Measurements from ENCODE around the gene EXOC6B. TPM values are rescaled to one million over a fixed set of nuclear protein-coding genes. Genes with fewer than 3 reads are reported as not detected.

Gene EXOC6B
- total and polyA plus RNA-seq, 2 of the 8 experiments (the other 6 are each of a cell fraction or from before 2014, with no cell fraction given), result 13.5 to 33.0 TPM

DNA sequence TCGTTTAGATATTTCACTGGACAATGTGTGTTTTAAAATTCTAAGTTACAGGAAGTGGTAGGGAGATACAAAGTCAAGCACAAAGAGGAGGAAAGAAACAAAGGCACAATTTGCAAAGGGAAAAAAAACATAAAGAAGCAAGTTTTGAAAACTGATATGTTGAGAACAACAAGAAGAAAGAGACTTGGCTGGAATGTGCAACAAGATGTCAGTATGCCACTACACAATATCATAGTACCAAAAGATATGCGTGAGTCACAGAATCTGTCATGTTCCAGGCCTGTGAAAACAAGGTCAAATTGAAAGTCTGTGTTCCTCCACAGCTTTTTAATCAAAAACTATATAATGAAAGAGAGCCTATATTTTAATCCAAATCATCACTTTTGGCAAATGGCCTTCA, 12.0 kb downstream of the EXOC6B start:
- no peak overlapping the region for H3K4me2 ChIP-seq (ENCODE audit: insufficient read depth in 1 of 2, low read depth in 2 of 2, low read length in 2 of 2)
- TF ChIP-seq SUZ12 (IDR thresholded peaks at IDR 0.05; ENCODE audit: low read length) (no peak), BRCA1 (IDR thresholded peaks at IDR 0.05; ENCODE audit: low read depth, low read length) (no peak), KDM4A (IDR thresholded peaks at IDR 0.05; ENCODE audit: low read depth, low read length, severe bottlenecking) (no peak), KDM5A (IDR thresholded peaks at IDR 0.05; ENCODE audit: low read length) (no peak), SP4 (IDR thresholded peaks at IDR 0.05; ENCODE audit: low read length) (no peak), RXRA (IDR thresholded peaks at IDR 0.05; ENCODE audit: insufficient read depth, low read depth, low read length) (no peak), KDM1A (IDR thresholded peaks at IDR 0.05; ENCODE audit: borderline replicate concordance, low read length) (no peak), POLR2A (IDR thresholded peaks at IDR 0.05; ENCODE audit: control extremely low read depth in 1 of 2, low read depth in 2 of 2, low read length in 2 of 2) (no peak), ASH2L (IDR thresholded peaks at IDR 0.05; ENCODE audit: low read length) (no peak), NANOG (IDR thresholded peaks at IDR 0.05; ENCODE audit: insufficient read depth, low read depth, low read length, poor library complexity, severe bottlenecking) (no peak), JUN (IDR thresholded peaks at IDR 0.05; ENCODE audit: low read depth, low read length) (no peak), YY1 (IDR thresholded peaks at IDR 0.05; ENCODE audit: low read depth, low read length) (no peak), CHD1 (IDR thresholded peaks at IDR 0.05; ENCODE audit: low read depth, low read length) (no peak), BCL11A (IDR thresholded peaks at IDR 0.05; ENCODE audit: low read depth in 2 of 2, low read length in 2 of 2) (no peak), HDAC2 (IDR thresholded peaks at IDR 0.05; ENCODE audit: borderline replicate concordance in 1 of 2, low read depth in 2 of 2, low read length in 2 of 2) (no peak)

More for the DNA sequence above, 12.0 kb downstream of the EXOC6B start:
- no peak overlapping the region for H2BK120ac ChIP-seq (replicated peaks; ENCODE audit: low read depth, low read length)
- no peak overlapping the region for H2AFZ ChIP-seq (ENCODE audit: low read length)
- no peaks in the 10 kb centered on the region for H3K4me1 ChIP-seq (replicated peaks in 1 of 4; ENCODE audit: control insufficient read depth in 3 of 4, insufficient read depth in 4 of 4, low read length in 3 of 4)
- POLR2A ChIA-PET (ENCODE audit: partially characterized antibody), result interaction anchor here (1.4 kb wide), 1 partner anchor 60 kb away, joined by 3 read pairs; no protein-coding TSS in a partner anchor
- no peaks in the 10 kb centered on the region for H3K79me1 ChIP-seq (ENCODE audit: low read depth, low read length)
- H3K23me2 ChIP-seq (ENCODE audit: low read depth, low read length), result peaks cover 1% of the 10 kb centered on the region; the same call in 1 of the 2 replicates
- H4K8ac ChIP-seq (ENCODE audit: extremely low read depth, insufficient read depth, low read length), result no peak overlapping the region
- no peak overlapping the region for H3K56ac ChIP-seq (replicated peaks; ENCODE audit: insufficient read length, low read depth, low read length)
- peaks cover 0 to 42% of the 10 kb centered on the region in 2 experiments; a peak in 2 of 4 replicates for H3K79me2 ChIP-seq (ENCODE audit: control insufficient read depth in 1 of 2, insufficient read depth in 2 of 2, low read length in 2 of 2)
- H3K36me3 ChIP-seq (ENCODE audit: control insufficient read depth in 2 of 4, insufficient read depth in 4 of 4, low read length in 3 of 4), result no peaks in the 10 kb centered on the region; a peak in 2 of 8 replicates
- no peak overlapping the region for H3K14ac ChIP-seq (ENCODE audit: insufficient read length)
- H2BK15ac ChIP-seq (ENCODE audit: low read length), result no peak overlapping the region
- WGBS, 2 experiments (ENCODE audit: extremely low coverage in 1 of 2, insufficient coverage in 1 of 2, insufficient read length in 1 of 2, insufficient replicate concordance in 2 of 2, low coverage in 1 of 2, low lambda C conversion rate in 2 of 2, missing lambda C conversion rate in 1 of 2), result 85% methylated on average over 2 of the region's 2 CpGs; no CpG with 5 or more reads in 1 of the 2 experiments
- no peaks in the 10 kb centered on the region for H3K27me3 ChIP-seq (replicated peaks in 1 of 4; ENCODE audit: control insufficient read depth in 3 of 4, extremely low read depth in 1 of 4, insufficient read depth in 3 of 4, low read length in 3 of 4)
- CTCF ChIA-PET (ENCODE audit: partially characterized antibody), result interaction anchor here (1.4 to 3.2 kb wide), 3 partner anchors 20 to 49 kb away, joined by 3 to 19 read pairs (median 5); no protein-coding TSS in a partner anchor
- FAIRE-seq (no peak), DNase-seq (ENCODE audit: low read depth in 1 of 2, low spot score in 2 of 2) (no peak)
- no peak overlapping the region for H3K23ac ChIP-seq (ENCODE audit: insufficient read length)
- no peak overlapping the region for H4K91ac ChIP-seq (replicated peaks; ENCODE audit: insufficient read length, low read length)
- no peak overlapping the region for H2AK5ac ChIP-seq (ENCODE audit: low read depth, low read length)
- peaks cover 0 to 4% of the 10 kb centered on the region in 2 experiments for H4K20me1 ChIP-seq (replicated peaks in 1 of 2; ENCODE audit: control insufficient read depth in 1 of 2, insufficient read depth in 2 of 2, low read length in 2 of 2)
- no peak overlapping the region for H2BK20ac ChIP-seq (ENCODE audit: low read length)
- H2BK12ac ChIP-seq (ENCODE audit: low read depth, low read length), result no peak overlapping the region
- no peak overlapping the region for H3K27ac ChIP-seq (ENCODE audit: low read depth, low read length)
- no peaks in the 10 kb centered on the region for H3K9me3 ChIP-seq (ENCODE audit: insufficient read depth in 2 of 2, low read depth in 1 of 2, low read length in 1 of 2)
- no peak overlapping the region for H3K9ac ChIP-seq (replicated peaks in 1 of 4; ENCODE audit: extremely low read depth in 1 of 4, low read depth in 3 of 4, low read length in 3 of 4)
- H4K5ac ChIP-seq (ENCODE audit: insufficient read length, low read depth, low read length), result no peak overlapping the region
- H2BK5ac ChIP-seq (ENCODE audit: low read depth, low read length), result no peak overlapping the region
- H3K4me3 ChIP-seq (ENCODE audit: extremely low read depth in 1 of 4, insufficient read depth in 2 of 4, low read depth in 3 of 4, low read length in 4 of 4), result no peak overlapping the region
- H3K18ac ChIP-seq (ENCODE audit: extremely low read depth, low read length), result no peak overlapping the region
- H3K4ac ChIP-seq (replicated peaks; ENCODE audit: insufficient read length, low read depth, low read length), result no peak overlapping the region
